CD14-positive monocyte (primary cell): Measurements from ENCODE around the gene SPRR2E. TPM values are rescaled to one million over a fixed set of nuclear protein-coding genes. Genes with fewer than 3 reads are reported as not detected.
"Not testable (repeated sequence)": the region's sequence is repeated elsewhere in the genome, so short reads cannot be mapped to it uniquely, and the experiment has no call there.

Experiments used
- DNase-seq, 3 donors: peaks; one replicate each; pipeline ENCODE4 v3.0.0-alpha.2; 2011 to 2022
- H2AFZ ChIP-seq: 2 replicates; pipeline ENCODE4 v1.6.0; 2012; ENCODE audit warnings: mild to moderate bottlenecking, low read depth, low read length, inconsistent platforms; ENCODE audit not compliant: insufficient read depth, poor library complexity, severe bottlenecking
- H3K27ac ChIP-seq, 2 donors: 1 replicate in 1 of 2; 2 replicates in 1 of 2; pipeline ENCODE4 v1.5.1; 2012 to 2013; ENCODE audit warnings: low read length in 2 of 2, control low read depth in 1 of 2, inconsistent platforms in 1 of 2, low read depth in 1 of 2, mild to moderate bottlenecking in 1 of 2
- H3K27me3 ChIP-seq, 2 donors: one replicate each; pipeline versions ENCODE4 v1.6.0 to v1.6.1; 2011 to 2013; ENCODE audit warnings: low read length in 2 of 2; ENCODE audit not compliant: control insufficient read depth in 2 of 2, insufficient read depth in 2 of 2
- H3K36me3 ChIP-seq, 2 donors: replicated peaks in 1 of 2; 1 replicate in 1 of 2; 2 replicates in 1 of 2; pipeline versions ENCODE4 v1.5.1 to v1.6.1; 2012 to 2013; ENCODE audit warnings: low read length in 2 of 2, control low read depth in 1 of 2, inconsistent platforms in 1 of 2, mild to moderate bottlenecking in 1 of 2; ENCODE audit not compliant: insufficient read depth in 2 of 2, control insufficient read depth in 1 of 2
- H3K4me1 ChIP-seq, 2 donors: 1 replicate in 1 of 2; 2 replicates in 1 of 2; pipeline versions ENCODE4 v1.5.1 to v1.6.1; 2012 to 2013; ENCODE audit warnings: low read length in 2 of 2, control low read depth in 1 of 2, inconsistent platforms in 1 of 2, mild to moderate bottlenecking in 1 of 2, moderate library complexity in 1 of 2; ENCODE audit not compliant: insufficient read depth in 2 of 2, control insufficient read depth in 1 of 2
- H3K4me2 ChIP-seq: replicated peaks from 2 replicates; pipeline ENCODE3; 2012; ENCODE audit warnings: low read length, moderate library complexity, mild to moderate bottlenecking; ENCODE audit not compliant: poor library complexity, severe bottlenecking; ENCODE audit errors: extremely low read depth
- H3K4me3 ChIP-seq, 3 experiments: fragments of 200-600 bp in 1 of 3; sonication (generic) in 1 of 3; replicated peaks in 1 of 3; 1 replicate in 2 of 3; 2 replicates in 1 of 3; pipeline ENCODE4 v1.5.1; 2011 to 2013; ENCODE audit warnings: low read length in 3 of 3, mild to moderate bottlenecking in 3 of 3, control low read depth in 2 of 3, low read depth in 2 of 3, inconsistent platforms in 1 of 3, moderate library complexity in 1 of 3
- H3K79me2 ChIP-seq: 2 replicates; pipeline ENCODE4 v1.6.0; 2012; ENCODE audit warnings: mild to moderate bottlenecking, control low read depth, inconsistent platforms, low read length, moderate library complexity; ENCODE audit not compliant: insufficient read depth
- H3K9ac ChIP-seq: 2 replicates; pipeline ENCODE4 v1.6.0; 2017; ENCODE audit warnings: low read length, mild to moderate bottlenecking; ENCODE audit not compliant: insufficient read depth, poor library complexity, severe bottlenecking
- H3K9me3 ChIP-seq, 2 donors: replicated peaks in 1 of 2; 1 replicate in 1 of 2; 2 replicates in 1 of 2; pipeline versions ENCODE4 v1.5.1 to v1.6.1; 2012 to 2013; ENCODE audit warnings: low read length in 2 of 2, control low read depth in 1 of 2; ENCODE audit not compliant: control insufficient read depth in 1 of 2, insufficient read depth in 1 of 2
- H4K20me1 ChIP-seq: 2 replicates; pipeline ENCODE4 v1.6.0; 2012; ENCODE audit warnings: mild to moderate bottlenecking, low read length, control low read depth, moderate library complexity; ENCODE audit not compliant: insufficient read depth
- H3K27ac Mint-ChIP-seq, 7 donors: one replicate each; pipeline ENCODE4 v1.8.0; 2020; ENCODE audit warnings: mild to moderate bottlenecking in 7 of 7, mixed read lengths in 7 of 7, moderate library complexity in 6 of 7, inconsistent platforms in 2 of 7
- H3K27me3 Mint-ChIP-seq, 3 donors: one replicate each; pipeline ENCODE4 v1.8.0; 2021 to 2022; ENCODE audit warnings: low read depth in 3 of 3, mild to moderate bottlenecking in 3 of 3, mixed read lengths in 3 of 3, moderate library complexity in 3 of 3, inconsistent platforms in 1 of 3
- H3K36me3 Mint-ChIP-seq, 2 donors: one replicate each; pipeline ENCODE4 v1.8.0; 2020; ENCODE audit warnings: mixed read lengths in 2 of 2, inconsistent platforms in 1 of 2, mild to moderate bottlenecking in 1 of 2
- H3K4me1 Mint-ChIP-seq: one replicate; pipeline ENCODE4 v1.8.0; 2020; ENCODE audit warnings: mild to moderate bottlenecking, mixed read lengths
- H3K4me3 Mint-ChIP-seq, 2 donors: one replicate each; pipeline ENCODE4 v1.8.0; 2020; ENCODE audit warnings: mild to moderate bottlenecking in 2 of 2, mixed read lengths in 2 of 2, moderate library complexity in 1 of 2
- H3K9me3 Mint-ChIP-seq, 7 donors: one replicate each; pipeline ENCODE4 v1.8.0; 2020 to 2022; ENCODE audit warnings: mixed read lengths in 7 of 7, mild to moderate bottlenecking in 6 of 7, moderate library complexity in 6 of 7, inconsistent platforms in 2 of 7
- WGBS: methylation state at CpG from one replicate; pipeline ENCODE4 v1.1.5; 2013; ENCODE audit warnings: missing lambda C conversion rate; ENCODE audit not compliant: insufficient coverage; 5-methylcytosine and 5-hydroxymethylcytosine counted together
- intact Hi-C, 2 donors: fragments of 100-400 bp; cut with micrococcal nuclease; formaldehyde crosslinking; loops; one replicate each; pipeline versions ENCODE4 v1.15.0 to v1.15.1; 2023
- polyA plus RNA-seq, 3 donors: library from polyadenylated mRNA; depleted of rRNA in 1 of 3; unstranded in 2 of 3; stranded (reverse) in 1 of 3; fragments of 300-500 nt in 2 of 3; fragments of >200 nt in 1 of 3; fragmentation: Illumina TruSeq in 2 of 3; gene quantifications; 1 replicate in 2 of 3; 2 replicates in 1 of 3; pipeline ENCODE4 v1.2.3, GENCODE V29; 2012 to 2021
- TF ChIP-seq, protein P1 (sequence below): fragments of 200-600 bp; IDR thresholded peaks from one replicate; pipeline ENCODE4 v1.8.0; 2022; ENCODE audit warnings: antibody characterized with exemption, mild to moderate bottlenecking

SPRR2E gene
- polyA plus RNA-seq, 3 donors, result not detected

DNA sequence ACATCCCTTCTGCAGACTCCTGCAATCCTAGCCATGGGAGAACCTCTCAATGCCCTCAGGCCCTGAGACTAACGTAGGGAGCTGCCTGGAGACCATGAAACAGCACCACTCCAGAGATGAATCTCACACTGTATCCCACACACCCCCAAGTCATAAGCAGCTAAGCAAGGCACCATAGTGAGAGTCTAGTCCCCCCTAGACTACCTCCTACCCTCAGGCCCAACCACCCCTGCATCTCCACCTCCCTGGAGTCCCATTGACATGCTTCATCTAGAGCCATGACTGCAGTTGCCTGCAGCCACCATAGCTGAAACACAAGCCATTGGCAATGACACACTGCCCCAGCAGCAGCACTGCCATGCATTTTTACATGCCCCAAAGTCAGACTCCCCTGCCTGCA is 38.9 kb upstream of the SPRR2E start:
- Histone ChIP-seq H3K9ac (no peak overlapping the region), H3K4me3 (no peak overlapping the region), H4K20me1 (no peaks in the 10 kb centered on the region), H3K27ac (no peak overlapping the region), H3K36me3 (no peaks in the 10 kb centered on the region), H2AFZ (no peak overlapping the region), H3K4me1 (no peaks in the 10 kb centered on the region), H3K9me3 (no peaks in the 10 kb centered on the region), H3K79me2 (no peaks in the 10 kb centered on the region), H3K27me3 (peaks cover 0 to 5% of the 10 kb centered on the region in 2 donors), H3K4me2 (no peak overlapping the region)
- no peak overlapping the region for H3K4me3 Mint-ChIP-seq
- no peak for DNase-seq
- no peaks in the 10 kb centered on the region for H3K4me1 Mint-ChIP-seq
- H3K36me3 Mint-ChIP-seq, result no peaks in the 10 kb centered on the region
- 100% methylated on average over 1 of the region's 1 CpG for WGBS
- H3K27ac Mint-ChIP-seq, result no peak overlapping the region
- intact Hi-C loops, result no loop called here
- peaks cover 5 to 32% (median 5%) of the 10 kb centered on the region in 3 donors for H3K27me3 Mint-ChIP-seq
- TF ChIP-seq, protein P1, sequence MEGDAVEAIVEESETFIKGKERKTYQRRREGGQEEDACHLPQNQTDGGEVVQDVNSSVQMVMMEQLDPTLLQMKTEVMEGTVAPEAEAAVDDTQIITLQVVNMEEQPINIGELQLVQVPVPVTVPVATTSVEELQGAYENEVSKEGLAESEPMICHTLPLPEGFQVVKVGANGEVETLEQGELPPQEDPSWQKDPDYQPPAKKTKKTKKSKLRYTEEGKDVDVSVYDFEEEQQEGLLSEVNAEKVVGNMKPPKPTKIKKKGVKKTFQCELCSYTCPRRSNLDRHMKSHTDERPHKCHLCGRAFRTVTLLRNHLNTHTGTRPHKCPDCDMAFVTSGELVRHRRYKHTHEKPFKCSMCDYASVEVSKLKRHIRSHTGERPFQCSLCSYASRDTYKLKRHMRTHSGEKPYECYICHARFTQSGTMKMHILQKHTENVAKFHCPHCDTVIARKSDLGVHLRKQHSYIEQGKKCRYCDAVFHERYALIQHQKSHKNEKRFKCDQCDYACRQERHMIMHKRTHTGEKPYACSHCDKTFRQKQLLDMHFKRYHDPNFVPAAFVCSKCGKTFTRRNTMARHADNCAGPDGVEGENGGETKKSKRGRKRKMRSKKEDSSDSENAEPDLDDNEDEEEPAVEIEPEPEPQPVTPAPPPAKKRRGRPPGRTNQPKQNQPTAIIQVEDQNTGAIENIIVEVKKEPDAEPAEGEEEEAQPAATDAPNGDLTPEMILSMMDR, result no peak
- H3K9me3 Mint-ChIP-seq, result peaks cover 0 to 2% (median 0%) of the 10 kb centered on the region in 7 donors

DNA sequence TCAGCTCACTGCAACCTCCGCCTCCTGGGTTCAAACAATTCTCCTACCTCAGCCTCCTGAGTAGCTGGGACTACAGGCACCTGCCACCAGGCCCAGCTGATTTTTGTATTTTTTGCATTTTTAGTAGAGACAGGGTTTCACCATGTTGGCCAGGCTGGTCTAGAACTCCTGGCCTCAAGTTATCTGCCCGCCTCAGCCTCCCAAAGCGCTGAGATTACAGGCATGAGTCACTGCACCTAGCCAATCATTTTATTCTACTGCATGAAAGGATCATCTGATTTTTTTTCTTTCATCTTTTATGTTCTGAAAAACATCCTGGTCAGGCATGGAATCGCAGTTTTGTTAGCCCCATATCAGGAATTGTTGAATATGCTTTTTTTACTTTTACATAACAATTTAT is 34.4 kb upstream of the SPRR2E start:
- H3K4me1 Mint-ChIP-seq, H2AFZ ChIP-seq, H4K20me1 ChIP-seq, H3K4me2 ChIP-seq, H3K27ac Mint-ChIP-seq, H3K4me1 ChIP-seq, H3K36me3 ChIP-seq, H3K9me3 ChIP-seq, H3K27ac ChIP-seq, H3K9ac ChIP-seq, H3K36me3 Mint-ChIP-seq, H3K79me2 ChIP-seq, H3K4me3 Mint-ChIP-seq, intact Hi-C loops, H3K4me3 ChIP-seq, H3K27me3 ChIP-seq, DNase-seq, H3K9me3 Mint-ChIP-seq: not testable (repeated sequence)
- H3K27me3 Mint-ChIP-seq, result peaks cover 4 to 21% (median 4%) of the 10 kb centered on the region in 3 donors
- WGBS, result 83% methylated on average over 2 of the region's 4 CpGs
